Activated CD4-positive, alpha-beta T cell treated with anti-CD3 and anti-CD28 coated beads for 4 hours (primary cell): ENCODE data around the gene SNAI3.

Experiments used
- DNase-seq, 2 donors: peaks; one replicate each; pipeline ENCODE4 v3.0.0-alpha.2; 2020

SNAI3 gene

GRCh38 chr16:88631920-88632586 lies 54.3 kb downstream of the SNAI3 start:
- no peak for DNase-seq

- DNase-seq = no peak
These were observed 54.9 kb downstream of the SNAI3 start for GRCh38 chr16:88631384-88631783.

GRCh38 chr16:88630941-88631340 lies 55.4 kb downstream of the SNAI3 start:
- no peak for DNase-seq

GRCh38 chr16:88630433-88630832 lies 55.9 kb downstream of the SNAI3 start:
- no peak for DNase-seq

- DNase-seq = no peak
These were observed 56.5 kb downstream of the SNAI3 start for GRCh38 chr16:88629835-88630234.

GRCh38 chr16:88628512-88628974 lies 57.8 kb downstream of the SNAI3 start:
- no peak for DNase-seq
